K562 (cell line): ENCODE measurements around the gene ANHX. TPM values are rescaled to one million over a fixed set of nuclear protein-coding genes. Genes with fewer than 3 reads are reported as not detected.

ENCODE experiments used
- ADNP ChIP-seq: fragments of 200-800 bp; sonication (Bioruptor generic); IDR thresholded peaks from 2 replicates; pipeline ENCODE4 v1.6.1; 2016; ENCODE audit warnings: missing genetic modification characterization, missing compliant biosample characterization
- ARID2 ChIP-seq: fragments of 450-650 bp; IDR thresholded peaks from 2 replicates; pipeline ENCODE4 v1.6.1; 2017; ENCODE audit warnings: antibody characterized with exemption, mild to moderate bottlenecking
- BDP1 ChIP-seq: IDR thresholded peaks from 3 replicates; pipeline ENCODE4 v1.6.1; 2011; ENCODE audit not compliant: insufficient read length, insufficient read depth
- C11orf30 ChIP-seq: fragments of 450-650 bp; IDR thresholded peaks from 2 replicates; pipeline ENCODE4 v1.6.1; 2016; ENCODE audit warnings: low read depth, mild to moderate bottlenecking
- CBFA2T2 ChIP-seq: fragments of 450-650 bp; conservative IDR thresholded peaks from 2 replicates; pipeline ENCODE4 v1.6.1; 2017; ENCODE audit warnings: mild to moderate bottlenecking
- FOXJ2 ChIP-seq: fragments of 200-800 bp; sonication (Bioruptor generic); IDR thresholded peaks from 2 replicates; pipeline ENCODE4 v1.6.1; 2016; ENCODE audit warnings: missing genetic modification characterization, missing compliant biosample characterization
- FOXM1 ChIP-seq, 2 experiments: fragments of 450-650 bp in 1 of 2; sonication (generic) in 1 of 2; formaldehyde crosslinking in 1 of 2; IDR thresholded peaks; 2 replicates each; pipeline versions ENCODE4 v1.6.1 to v1.9.0; 2017 to 2022; ENCODE audit warnings: low read depth in 2 of 2, mild to moderate bottlenecking in 2 of 2, missing genetic modification reagents in 1 of 2, moderate library complexity in 1 of 2
- HMGN3 ChIP-seq: IDR thresholded peaks from 2 replicates; pipeline ENCODE4 v1.6.1; 2011; ENCODE audit warnings: borderline replicate concordance, low read depth, mild to moderate bottlenecking, mixed read lengths, low read length; ENCODE audit not compliant: insufficient read length; ENCODE audit errors: extremely low read depth
- HOXB6 ChIP-seq: fragments of 250-450 bp; sonication (Bioruptor Pico); IDR thresholded peaks from 2 replicates; pipeline ENCODE4 v1.5.1; 2022; ENCODE audit warnings: mild to moderate bottlenecking, borderline replicate concordance
- KHSRP ChIP-seq: fragments of 450-650 bp; IDR thresholded peaks from 2 replicates; pipeline ENCODE4 v1.6.1; 2017
- KLF13 ChIP-seq: fragments of 450-650 bp; IDR thresholded peaks from 2 replicates; pipeline ENCODE4 v1.6.1; 2016; ENCODE audit warnings: missing genetic modification characterization, low read depth, mild to moderate bottlenecking, missing compliant biosample characterization, moderate library complexity, borderline replicate concordance
- MAZ ChIP-seq, 2 experiments: fragments of 450-650 bp in 1 of 2; sonication (generic) in 1 of 2; formaldehyde crosslinking; IDR thresholded peaks in 1 of 2; conservative IDR thresholded peaks in 1 of 2; 2 replicates each; pipeline versions ENCODE4 v1.4.0 to v1.5.0; 2020; ENCODE audit warnings: mild to moderate bottlenecking in 1 of 2, missing genetic modification reagents in 1 of 2
- RBBP5 ChIP-seq: fragments of 200-600 bp; sonication (generic); IDR thresholded peaks from 2 replicates; pipeline ENCODE4 v1.6.1; 2012; ENCODE audit warnings: borderline replicate concordance, mild to moderate bottlenecking, low read length, control low read depth, inconsistent platforms; ENCODE audit not compliant: insufficient read depth, poor library complexity, severe bottlenecking
- RUNX1 ChIP-seq: sonication (generic); IDR thresholded peaks from 2 replicates; pipeline ENCODE4 v1.6.1; 2016; ENCODE audit warnings: antibody characterized with exemption, low read depth
- SIN3B ChIP-seq: fragments of 450-650 bp; IDR thresholded peaks from 2 replicates; pipeline ENCODE4 v1.6.1; 2017; ENCODE audit warnings: low read depth, mild to moderate bottlenecking, moderate library complexity
- SMARCB1 ChIP-seq: IDR thresholded peaks from 2 replicates; pipeline ENCODE4 v1.6.1; 2011; ENCODE audit warnings: improper control_type of control experiment, low read depth; ENCODE audit not compliant: insufficient read length
- SRF ChIP-seq, 2 experiments: fragments of 250-450, 450-650 bp in 1 of 2; sonication (Bioruptor Pico) in 1 of 2; sonication (generic) in 1 of 2; formaldehyde crosslinking; IDR thresholded peaks; 2 replicates each; pipeline versions ENCODE4 v1.5.0 to v1.5.1; 2020 to 2022; ENCODE audit warnings: mild to moderate bottlenecking in 1 of 2, missing genetic modification reagents in 1 of 2
- STAG1 ChIP-seq: sonication (generic); formaldehyde crosslinking; IDR thresholded peaks from 2 replicates; pipeline ENCODE4 v1.5.0; 2020; ENCODE audit warnings: missing genetic modification reagents, borderline replicate concordance
- TCF3 ChIP-seq: sonication (generic); formaldehyde crosslinking; IDR thresholded peaks from 2 replicates; pipeline ENCODE4 v1.4.0; 2020; ENCODE audit warnings: mild to moderate bottlenecking, missing genetic modification reagents
- ZFP36 ChIP-seq: fragments of 150-350 bp; IDR thresholded peaks from 2 replicates; pipeline ENCODE4 v1.6.1; 2018; ENCODE audit warnings: low read length, low read depth; ENCODE audit not compliant: partially characterized antibody
- ZNF408 ChIP-seq: fragments of 250-450 bp; sonication (Bioruptor Pico); IDR thresholded peaks from 2 replicates; pipeline ENCODE4 v1.4.0; 2020; ENCODE audit warnings: low read depth, mild to moderate bottlenecking, moderate library complexity
- ZNF586 ChIP-seq: fragments of 450-650 bp; formaldehyde crosslinking; conservative IDR thresholded peaks from 2 replicates; pipeline ENCODE4 v1.4.0; 2020; ENCODE audit warnings: mild to moderate bottlenecking, moderate library complexity
- ZNF589 ChIP-seq: fragments of 200-800 bp; sonication (Bioruptor generic); IDR thresholded peaks from 2 replicates; pipeline ENCODE4 v1.6.1; 2016; ENCODE audit warnings: low read depth, missing genetic modification characterization, missing compliant biosample characterization
- ZNF644 ChIP-seq: fragments of 200-800 bp; sonication (Bioruptor generic); IDR thresholded peaks from 2 replicates; pipeline ENCODE4 v1.6.1; 2016; ENCODE audit warnings: low read depth, missing genetic modification characterization, missing compliant biosample characterization
- ZNF695 ChIP-seq: fragments of 450-650 bp; formaldehyde crosslinking; IDR thresholded peaks from 2 replicates; pipeline ENCODE4 v1.4.0; 2020; ENCODE audit warnings: mild to moderate bottlenecking, moderate library complexity
- ZNF79 ChIP-seq: fragments of 250-450 bp; sonication (Bioruptor Pico); IDR thresholded peaks from 2 replicates; pipeline ENCODE4 v1.4.0; 2020; ENCODE audit warnings: low read depth, mild to moderate bottlenecking, moderate library complexity
- polyA plus RNA-seq, 8 experiments: library from polyadenylated mRNA; depleted of rRNA in 4 of 8; stranded (reverse) in 5 of 8; unstranded in 3 of 8; fragments of >200 nt; fragmentation: Nextera tagmentation in 2 of 8; fragmentation: Illumina TruSeq in 1 of 8; extraction: Ambion mirVana in 2 of 8; extraction: Trizol in 1 of 8; gene quantifications; 2 replicates each; pipeline versions ENCODE4 v1.2.1 to v1.2.3, GENCODE V29; 2011 to 2014; ENCODE audit warnings: inconsistent platforms in 1 of 8, missing spikeins in 1 of 8
- total RNA-seq, 7 experiments: library from RNA; depleted of rRNA in 6 of 7; stranded (reverse); fragments of >200 nt in 6 of 7; fragmentation: Illumina TruSeq in 2 of 7; extraction: Trizol in 2 of 7; gene quantifications; 2 replicates each; pipeline versions ENCODE4 v1.2.1 to v1.2.3, GENCODE V29; 2011 to 2021; ENCODE audit warnings: low replicate concordance in 1 of 7
- TF ChIP-seq, protein P1 (sequence below): sonication (generic); formaldehyde crosslinking; IDR thresholded peaks from 2 replicates; pipeline ENCODE4 v1.8.0; 2022; ENCODE audit warnings: missing genetic modification reagents, mild to moderate bottlenecking, moderate library complexity, borderline replicate concordance
- TF ChIP-seq, protein P2 (sequence below): fragments of 250-450 bp; sonication (Bioruptor Pico); IDR thresholded peaks from 2 replicates; pipeline ENCODE4 v1.9.0; 2021; ENCODE audit warnings: mild to moderate bottlenecking

The ANHX gene
- total and polyA plus RNA-seq, 9 of the 15 experiments (the other 6 are each of a cell fraction or from before 2014, with no cell fraction given): not detected

DNA sequence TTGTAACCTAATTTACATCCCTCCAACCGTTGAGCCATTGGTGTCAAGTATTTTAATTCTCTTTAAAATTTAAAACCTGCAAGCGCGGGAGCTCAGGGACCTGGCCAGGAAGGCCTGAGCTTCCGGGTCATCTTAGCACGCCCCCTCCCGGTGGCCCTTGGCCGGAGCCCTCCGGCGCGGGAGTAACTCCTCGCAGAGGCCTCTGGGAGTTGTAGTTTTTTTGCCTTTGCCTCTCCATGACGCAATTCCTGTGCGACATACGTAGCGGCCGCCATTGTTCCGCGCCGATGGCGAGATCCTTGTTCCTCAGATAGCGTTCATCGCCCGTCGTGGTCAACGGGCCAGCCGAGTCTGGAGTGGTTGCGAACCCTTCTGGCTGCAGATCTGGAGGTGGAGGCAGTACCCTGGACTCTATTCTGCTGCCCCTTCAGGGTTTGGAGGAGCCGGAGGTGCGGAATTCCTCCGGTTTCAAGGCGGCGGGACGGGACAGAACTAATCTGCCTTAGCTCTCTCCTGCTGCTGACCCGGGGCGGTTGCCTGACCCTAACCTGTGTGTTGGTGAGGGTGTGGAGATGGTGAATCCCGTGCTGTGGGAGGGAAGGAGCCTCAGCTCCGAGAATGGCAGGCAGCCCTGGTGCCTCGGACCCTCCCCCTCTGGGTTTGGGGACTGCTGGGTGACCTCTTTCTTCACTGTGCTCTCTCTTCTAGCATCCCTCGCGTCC, 54.3 kb downstream of the ANHX start, which contains the start of gene ZNF268 (continued):
- TF ChIP-seq SRF (CRISPR knock-in tag; IDR thresholded peaks at IDR 0.05): peak in 1 of 2 experiments; percentile 84; a peak in 2 of 4 replicates
- TF ChIP-seq ZNF408: no peak
- TF ChIP-seq ZFP36: no peak
- TF ChIP-seq SMARCB1: no peak
- no peak for TF ChIP-seq CBFA2T2
- peak; percentile 91 for TF ChIP-seq SIN3B
- no peak for TF ChIP-seq BDP1
- no peak for TF ChIP-seq HOXB6 (CRISPR knock-in tag)
- no peak for TF ChIP-seq ARID2
- no peak for TF ChIP-seq ZNF586 (CRISPR knock-in tag)
- peak; percentile 78 for TF ChIP-seq ADNP (tag)
- no peak for TF ChIP-seq TCF3 (CRISPR knock-in tag)
- TF ChIP-seq ZNF695 (CRISPR knock-in tag): no peak
- TF ChIP-seq KLF13 (tag): no peak
- no peak for TF ChIP-seq HMGN3
- TF ChIP-seq ZNF644 (tag): peak; percentile 74; the same call in 1 of the 2 replicates
- TF ChIP-seq ZNF79 (CRISPR knock-in tag): 0 out of 2 replicates have a peak, but pooled peaks have one; percentile 11
- TF ChIP-seq FOXM1 (IDR thresholded peaks at IDR 0.05; ENCODE audit: low read depth): peak; percentile 88
- TF ChIP-seq FOXM1 (CRISPR knock-in tag; IDR thresholded peaks at IDR 0.05; ENCODE audit: low read depth): no peak; the same call in 1 of the 2 replicates
- TF ChIP-seq, protein P1, sequence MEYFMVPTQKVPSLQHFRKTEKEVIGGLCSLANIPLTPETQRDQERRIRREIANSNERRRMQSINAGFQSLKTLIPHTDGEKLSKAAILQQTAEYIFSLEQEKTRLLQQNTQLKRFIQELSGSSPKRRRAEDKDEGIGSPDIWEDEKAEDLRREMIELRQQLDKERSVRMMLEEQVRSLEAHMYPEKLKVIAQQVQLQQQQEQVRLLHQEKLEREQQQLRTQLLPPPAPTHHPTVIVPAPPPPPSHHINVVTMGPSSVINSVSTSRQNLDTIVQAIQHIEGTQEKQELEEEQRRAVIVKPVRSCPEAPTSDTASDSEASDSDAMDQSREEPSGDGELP (CRISPR knock-in tag): peak; percentile 52; the same call in 1 of the 2 replicates
- TF ChIP-seq MAZ (CRISPR knock-in tag; conservative IDR thresholded peaks at IDR 0.05 in 1 of 2, IDR thresholded peaks at IDR 0.05 in 1 of 2): peak; percentile 47 to 71; a peak in 1 of 4 replicates
- no peak for TF ChIP-seq RUNX1
- TF ChIP-seq RBBP5: peak; percentile 83
- TF ChIP-seq C11orf30: peak; percentile 93
- peak; percentile 55; the same call in 1 of the 2 replicates for TF ChIP-seq ZNF589
- TF ChIP-seq, protein P2, sequence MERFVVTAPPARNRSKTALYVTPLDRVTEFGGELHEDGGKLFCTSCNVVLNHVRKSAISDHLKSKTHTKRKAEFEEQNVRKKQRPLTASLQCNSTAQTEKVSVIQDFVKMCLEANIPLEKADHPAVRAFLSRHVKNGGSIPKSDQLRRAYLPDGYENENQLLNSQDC (CRISPR knock-in tag): no peak
- peak; percentile 89 for TF ChIP-seq KHSRP
- TF ChIP-seq FOXJ2 (tag): no peak
- TF ChIP-seq STAG1 (CRISPR knock-in tag): no peak
